ENCODE data around the gene CLSTN2.

Gene CLSTN2

DNA sequence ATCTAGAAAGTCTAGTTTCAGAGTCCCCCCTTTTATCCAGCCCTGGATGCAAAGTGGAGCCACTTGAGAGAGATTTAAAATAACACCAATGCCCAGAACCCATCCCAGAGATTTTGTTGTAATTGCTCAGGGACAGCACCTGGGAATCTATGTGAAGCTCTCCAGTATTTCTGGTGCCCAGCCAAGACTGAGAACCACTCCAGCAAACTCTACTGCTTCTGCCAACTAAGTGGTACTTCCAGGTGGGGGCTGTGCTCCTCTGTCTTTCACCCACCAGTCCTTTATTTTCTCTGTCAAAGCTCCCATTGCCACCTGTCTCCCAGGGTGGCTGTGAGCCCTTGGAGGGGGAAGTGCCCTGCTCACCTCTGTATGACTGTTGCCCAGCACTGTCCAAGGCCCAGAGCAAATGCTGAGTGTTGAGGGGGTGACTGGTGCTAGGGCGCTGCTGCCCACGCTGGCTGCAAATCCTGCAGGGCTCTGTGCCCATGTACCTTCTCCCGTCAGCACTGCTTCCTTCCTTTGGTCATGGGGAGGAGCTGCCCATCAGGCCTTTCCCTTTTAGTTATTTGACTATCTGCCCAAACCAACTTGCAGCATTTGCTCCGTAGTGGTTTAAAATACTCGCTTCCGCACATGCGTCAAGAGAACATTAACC lies 9.4 kb downstream of the CLSTN2 start:
- DNase-seq (ENCODE audit: low spot score): no peak

DNA sequence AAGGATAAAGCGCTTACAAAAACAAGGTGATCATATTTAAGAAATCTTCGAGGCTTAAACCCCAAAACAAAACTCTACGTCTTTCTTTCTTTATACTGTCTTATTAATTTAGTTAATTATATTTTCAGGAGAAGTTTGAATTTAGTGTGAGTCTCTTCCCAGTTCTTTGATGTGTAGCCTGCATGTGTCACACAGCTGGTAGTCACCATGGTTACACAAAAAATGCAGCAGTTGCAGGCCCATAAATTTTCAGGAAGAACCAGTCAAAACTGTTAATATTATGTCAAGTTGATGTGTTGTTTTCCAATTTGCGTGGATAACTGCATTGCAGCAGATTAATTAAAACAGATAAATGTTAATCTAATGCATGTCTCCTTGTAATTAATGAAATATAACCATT lies 10.4 kb downstream of the CLSTN2 start:
- no peak for DNase-seq (ENCODE audit: low spot score)

DNA sequence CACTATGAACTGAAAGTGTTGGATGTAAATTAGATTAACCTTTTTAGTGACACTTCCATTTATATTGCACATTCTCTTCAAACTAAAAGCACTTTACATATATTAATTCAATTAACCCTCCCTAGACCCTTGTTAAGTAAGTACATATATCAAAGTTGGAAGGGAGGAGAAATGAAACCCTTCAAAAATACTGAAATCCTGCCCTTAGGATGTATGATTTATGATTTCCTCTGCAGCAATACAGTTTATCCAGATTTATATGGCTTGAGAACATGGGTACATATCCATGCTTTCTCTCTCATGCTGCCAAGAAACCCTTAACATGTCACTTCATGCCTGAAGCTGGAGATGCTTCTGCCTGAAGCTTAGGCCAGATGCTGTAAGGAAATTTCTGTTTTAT lies 11.0 kb downstream of the CLSTN2 start:
- no peak for DNase-seq (ENCODE audit: low spot score)

- DNase-seq (ENCODE audit: low spot score): no peak
These were observed 13.5 kb downstream of the CLSTN2 start for GRCh38 chr3:139948467-139948866.

DNA sequence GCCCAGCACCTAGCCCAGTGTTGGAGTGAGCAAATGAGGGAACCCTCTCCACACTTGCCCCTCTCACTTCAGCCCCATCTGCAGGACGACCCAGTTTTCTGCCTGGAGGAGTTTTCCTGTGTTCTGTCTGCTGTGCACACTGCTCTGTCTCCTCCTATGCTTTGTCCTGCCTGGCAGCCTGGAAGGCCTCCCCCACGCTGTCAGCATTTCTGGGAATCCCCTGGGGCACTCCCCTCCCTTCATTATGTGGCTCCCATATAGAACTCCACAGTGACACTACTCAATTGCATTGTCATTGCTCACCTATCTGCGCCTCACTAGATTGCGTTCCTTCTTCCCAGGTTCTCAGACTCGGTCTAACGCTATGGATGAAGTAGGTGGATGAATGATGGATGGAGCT lies 13.9 kb downstream of the CLSTN2 start:
- DNase-seq (ENCODE audit: low spot score): no peak

DNA sequence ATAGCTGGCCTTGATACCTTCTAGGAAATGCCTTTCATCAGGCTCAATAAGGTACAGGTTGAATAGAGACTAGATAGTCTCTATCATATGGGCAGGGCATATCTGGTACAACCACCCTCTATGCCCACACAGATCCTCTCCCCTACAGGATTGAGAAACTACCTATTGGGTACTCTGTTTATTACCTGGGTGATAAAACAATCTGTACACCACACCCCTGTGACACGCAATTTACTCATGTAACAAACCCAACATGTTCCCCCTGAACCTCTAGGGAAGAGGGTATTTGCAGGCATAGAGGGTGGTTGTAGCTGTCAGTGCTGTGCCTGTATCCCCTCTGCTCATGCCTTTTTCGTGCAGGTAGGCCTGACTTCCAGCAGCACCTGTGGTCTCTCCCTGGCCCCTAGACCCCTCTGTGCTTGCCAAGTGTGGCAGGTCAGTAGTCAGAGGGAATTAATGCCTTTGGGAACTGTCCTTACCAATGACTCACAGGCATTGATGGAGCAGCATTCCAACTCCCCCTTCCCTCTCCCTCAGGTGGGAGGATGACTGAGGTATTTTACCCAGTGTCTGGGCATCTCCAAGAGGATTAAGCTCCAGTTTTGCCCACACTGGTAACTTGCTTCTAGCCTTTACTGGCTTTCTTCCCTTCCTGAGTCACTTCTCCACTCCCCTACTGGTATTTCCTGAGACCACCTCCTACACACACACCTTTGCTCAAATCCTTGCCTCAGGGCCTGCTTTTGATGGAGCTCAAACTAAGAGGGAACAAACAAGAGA lies 18.3 kb downstream of the CLSTN2 start:
- no peak for DNase-seq (ENCODE audit: low spot score)

GRCh38 chr3:139954146-139954860 lies 19.3 kb downstream of the CLSTN2 start:
- no peak for DNase-seq (ENCODE audit: low spot score)

- DNase-seq (ENCODE audit: low spot score): no peak
These were observed 22.9 kb downstream of the CLSTN2 start for GRCh38 chr3:139957844-139958243.

- DNase-seq (ENCODE audit: low spot score): no peak
These were observed 34.4 kb downstream of the CLSTN2 start for GRCh38 chr3:139969386-139969785.

DNA sequence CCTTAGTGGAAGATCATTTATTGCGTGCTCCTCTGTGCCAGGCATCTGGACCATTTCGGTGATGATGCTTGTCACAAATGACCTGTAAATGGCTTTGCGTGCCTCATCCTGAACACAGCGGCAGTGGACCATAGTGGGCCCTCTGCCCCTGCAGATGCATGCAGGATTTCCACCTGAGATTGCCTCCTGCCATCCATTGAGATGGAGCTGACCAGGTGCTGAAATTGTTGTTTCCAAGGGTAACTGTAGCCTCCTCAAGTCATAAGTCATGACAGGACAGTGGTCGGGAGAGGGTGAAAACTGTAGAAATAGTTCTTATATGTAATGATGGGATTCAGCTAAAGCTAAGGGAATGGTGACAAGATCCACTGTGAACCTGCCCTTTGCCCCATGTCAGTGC lies 35.5 kb downstream of the CLSTN2 start:
- no peak for DNase-seq (ENCODE audit: low spot score)

DNA sequence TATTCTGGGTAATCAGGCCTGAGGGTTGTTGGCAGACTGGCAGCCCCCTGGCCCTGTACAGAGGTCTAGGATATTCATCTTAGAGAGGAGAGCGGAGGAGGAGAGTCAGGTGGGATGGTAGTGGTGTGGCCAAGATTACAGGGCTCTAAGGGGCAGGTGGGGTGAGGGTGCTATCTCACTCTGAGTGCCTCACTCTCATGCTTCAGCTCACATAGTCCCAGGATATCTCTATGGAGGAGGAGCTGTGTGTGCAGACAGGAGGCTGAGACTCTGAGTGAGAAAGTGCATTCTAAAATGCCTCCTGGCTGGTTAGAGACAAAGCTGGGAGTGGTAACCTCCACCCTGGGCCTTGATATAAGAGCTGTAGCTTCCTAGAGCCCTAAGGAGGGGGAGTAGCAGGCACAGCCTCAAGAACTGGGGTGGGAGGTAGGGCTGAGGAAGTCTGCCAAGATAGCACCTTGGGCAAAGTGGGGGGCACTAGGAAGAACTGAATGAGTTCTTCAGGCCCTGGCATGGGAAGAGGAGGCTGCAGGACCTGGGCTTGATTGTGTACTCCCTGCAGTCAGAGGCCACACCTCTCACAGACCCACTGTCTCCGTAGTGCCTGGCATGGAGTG lies 39.9 kb downstream of the CLSTN2 start:
- DNase-seq (ENCODE audit: low spot score): no peak

DNA sequence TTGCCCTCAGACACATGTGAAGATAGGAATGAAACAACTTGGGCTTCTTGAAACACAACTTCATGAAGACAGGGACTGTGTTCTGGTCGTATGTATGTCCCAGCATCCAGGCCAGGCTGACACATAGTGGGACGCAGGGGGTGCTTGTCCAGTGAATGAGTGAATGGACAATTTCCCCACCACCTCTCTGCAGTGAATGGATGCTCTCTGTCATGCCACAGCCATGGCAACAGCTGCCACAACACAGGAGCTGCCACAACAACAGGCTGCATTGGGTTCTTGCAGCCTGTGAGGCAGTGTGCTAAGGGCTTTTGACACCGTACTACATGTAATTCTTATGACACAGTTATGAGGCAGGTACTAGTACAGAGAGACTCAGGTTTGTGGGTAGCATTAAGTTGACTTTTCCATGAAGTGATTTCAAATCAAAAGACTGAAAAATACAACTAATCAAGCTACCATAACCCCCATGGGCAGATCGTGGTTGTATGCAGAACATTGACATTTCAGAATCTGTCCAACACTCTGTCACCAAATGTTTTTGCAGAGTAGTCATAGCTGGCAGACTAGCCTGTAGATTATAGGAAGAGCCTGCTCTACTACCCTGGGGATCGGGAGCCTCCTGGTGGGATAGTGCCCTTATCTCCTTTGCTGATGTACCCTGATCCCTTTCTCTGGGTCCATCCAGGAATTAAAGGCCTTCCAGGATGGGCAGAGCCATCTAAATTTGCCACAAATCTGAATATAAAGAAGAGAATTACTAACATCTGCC lies 40.8 kb downstream of the CLSTN2 start:
- DNase-seq (ENCODE audit: low spot score): no peak

- DNase-seq (ENCODE audit: low spot score): no peak
These were observed 44.0 kb downstream of the CLSTN2 start for GRCh38 chr3:139978966-139979365.

DNA sequence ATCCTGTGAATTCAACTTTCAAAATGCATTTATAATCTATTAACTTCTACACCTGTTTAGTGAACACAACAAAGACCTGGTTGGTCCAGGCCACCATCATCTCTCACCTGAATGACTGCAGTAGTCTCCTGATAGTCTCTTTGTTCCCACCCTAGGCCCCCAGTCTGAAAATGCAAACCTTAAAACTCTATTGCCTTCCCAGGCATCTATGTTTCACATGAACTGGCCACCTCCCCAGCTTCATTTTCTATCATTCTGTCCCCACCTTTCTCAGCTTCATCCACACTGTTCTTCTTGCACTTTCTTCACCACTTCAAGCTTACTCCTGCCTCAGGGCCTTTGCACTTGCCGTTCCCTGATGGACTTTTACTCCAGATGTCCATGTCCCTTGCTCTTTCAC lies 45.0 kb downstream of the CLSTN2 start:
- no peak for DNase-seq (ENCODE audit: low spot score)

DNA sequence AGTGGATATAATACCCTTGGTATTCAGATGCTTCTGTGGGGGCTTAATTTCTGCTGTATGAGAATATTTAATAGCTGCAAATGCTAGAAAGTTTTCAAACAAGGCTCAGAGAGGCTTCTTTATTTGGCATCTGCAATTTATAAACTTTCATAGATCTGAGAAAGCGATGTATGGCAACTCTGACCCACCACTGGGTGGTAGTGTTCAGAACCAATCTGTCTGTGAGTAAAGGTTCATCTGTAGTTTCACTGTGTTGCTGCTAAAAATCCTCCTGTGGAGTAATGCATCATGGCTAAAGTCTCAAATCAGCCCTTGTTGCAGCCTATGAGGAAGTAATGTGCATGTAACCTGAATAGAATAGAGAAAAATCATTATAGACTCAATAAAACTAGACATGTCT lies 47.4 kb downstream of the CLSTN2 start:
- no peak for DNase-seq (ENCODE audit: low spot score)

GRCh38 chr3:139985576-139985975 lies 50.6 kb downstream of the CLSTN2 start:
- DNase-seq (ENCODE audit: low spot score): no peak

DNA sequence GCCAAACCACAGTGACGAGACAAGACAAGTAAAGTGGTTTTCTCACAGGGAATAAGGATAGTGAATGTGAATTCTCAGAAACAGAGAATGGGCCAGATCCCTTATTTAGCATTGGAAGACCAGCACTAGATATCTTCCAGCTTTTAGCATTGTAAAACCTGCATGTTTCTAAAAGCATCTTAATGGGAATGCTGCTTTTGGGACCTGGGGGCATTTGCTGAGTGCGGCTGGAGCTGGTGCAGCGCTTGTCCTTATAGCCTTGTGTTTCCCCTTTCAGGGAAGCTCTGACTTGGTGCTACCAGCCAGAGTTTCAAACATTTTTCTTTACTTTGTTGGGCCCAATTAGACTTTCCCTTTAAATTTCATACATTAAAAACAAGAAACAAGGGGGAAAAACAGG lies 52.9 kb downstream of the CLSTN2 start:
- DNase-seq (ENCODE audit: low spot score): no peak

GRCh38 chr3:139988472-139989156 lies 53.6 kb downstream of the CLSTN2 start:
- DNase-seq (ENCODE audit: low spot score): no peak

DNA sequence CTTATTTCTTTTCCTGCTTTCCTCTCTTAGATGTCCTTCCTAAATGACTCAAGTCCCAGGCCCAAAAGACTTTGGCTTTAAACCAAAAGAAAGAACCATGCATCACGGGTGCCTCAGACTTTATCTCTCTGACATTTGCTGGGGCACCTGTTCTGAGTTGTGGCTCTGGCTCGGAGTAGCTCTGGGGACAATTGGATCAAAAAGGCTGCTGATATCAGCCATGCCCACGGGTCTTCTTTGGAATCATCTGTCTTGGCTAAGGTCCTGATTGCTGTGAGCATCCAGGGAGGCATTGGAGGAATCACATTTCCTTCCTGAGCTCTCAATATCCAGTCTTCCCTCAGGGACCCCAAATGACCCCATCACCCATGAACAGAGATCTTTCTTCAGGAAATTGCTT lies 59.9 kb downstream of the CLSTN2 start:
- no peak for DNase-seq (ENCODE audit: low spot score)

DNA sequence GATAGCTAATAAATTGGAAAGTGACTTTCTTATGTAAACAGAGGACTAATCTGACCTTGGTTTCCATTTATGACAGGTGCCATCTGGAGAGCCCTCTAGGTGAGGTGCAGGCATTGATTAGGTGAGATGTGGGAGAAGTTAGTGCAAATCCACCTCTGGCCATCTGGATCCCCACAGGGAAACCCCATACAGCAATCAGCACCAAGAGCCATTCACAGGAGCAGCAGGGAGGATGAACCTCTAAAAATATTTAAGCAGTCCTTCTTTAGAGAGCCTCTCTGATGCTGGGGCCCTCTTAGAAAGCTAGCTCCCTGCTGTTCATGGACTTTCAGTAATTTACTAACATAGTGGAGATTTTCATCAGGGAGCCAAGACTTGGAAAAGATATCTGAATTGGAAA lies 69.3 kb downstream of the CLSTN2 start:
- DNase-seq (ENCODE audit: low spot score): no peak

GRCh38 chr3:140006331-140006730 lies 71.3 kb downstream of the CLSTN2 start:
- DNase-seq (ENCODE audit: low spot score): no peak

Data from AG20443 (cell line).